K562 (cell line): ENCODE measurements around the gene TFF1. TPM values are rescaled to one million over a fixed set of nuclear protein-coding genes. Genes with fewer than 3 reads are reported as not detected.
A peak's percentile ranks its signal among the peaks of the same experiment; 100 is the strongest.

Experiments
- ATAC-seq: fragments of 200-7000 bp; cut with Tn5 transposase; 3 replicates; pipeline ENCODE4 v1.9.1; 2020; ENCODE audit warnings: moderate library complexity
- BruUV-seq: library from RNA; stranded (reverse); fragments of 400-500 nt; replicated peaks from 2 replicates; lab custom pipeline; 2021; lab: Mats Ljungman, UMichigan
- CTCF ChIA-PET: fragments of 300-600 bp; formaldehyde crosslinking; extraction: SDS; loops from one replicate; lab custom pipeline; 2021; ENCODE audit warnings: low intra/inter-chr PET ratio; lab: Yijun Ruan, JAX
- POLR2A ChIA-PET: fragments of 300-600, 350-650 bp; sonication (Branson Sonifier 250); formaldehyde crosslinking; extraction: SDS; loops from one replicate; lab custom pipeline; 2021; ENCODE audit warnings: antibody characterized with exemption, inconsistent platforms; lab: Yijun Ruan, JAX
- DNase-seq, 4 experiments: peaks; one replicate each; pipeline versions ENCODE4 v3.0.0 to v3.0.0-alpha.2; 2011 to 2018; ENCODE audit warnings: low spot score in 3 of 4, mixed read lengths in 3 of 4; ENCODE audit errors: extremely low read depth in 1 of 4
- FAIRE-seq: peaks from 2 replicates; lab custom pipeline; 2011; peaks lifted over from hg19 to GRCh38; lab: Jason Lieb, UNC
- H2AFZ ChIP-seq: 2 replicates; pipeline ENCODE4 v1.6.0; 2011; ENCODE audit warnings: low read depth, low read length, control low read depth, inconsistent platforms
- H3K27ac ChIP-seq: fragments of 200-600 bp; 3 replicates; pipeline ENCODE4 v1.8.0; 2011; ENCODE audit warnings: low read depth, mild to moderate bottlenecking, control low read depth, inconsistent platforms, low read length, moderate library complexity, mixed read lengths; ENCODE audit errors: extremely low read depth
- H3K27me3 ChIP-seq, 2 experiments: fragments of 300-600 bp in 1 of 2; 2 replicates in 1 of 2; 3 replicates in 1 of 2; pipeline versions ENCODE4 v1.6.0 to v1.8.0; 2011; ENCODE audit warnings: inconsistent platforms in 2 of 2, low read length in 2 of 2, mild to moderate bottlenecking in 1 of 2, mixed read lengths in 1 of 2, moderate library complexity in 1 of 2; ENCODE audit not compliant: control insufficient read depth in 2 of 2, insufficient read depth in 2 of 2
- H3K36me3 ChIP-seq: fragments of 300-600 bp; 3 replicates; pipeline ENCODE4 v1.8.0; 2011; ENCODE audit warnings: mild to moderate bottlenecking, low read length, inconsistent platforms; ENCODE audit not compliant: control insufficient read depth, insufficient read depth
- H3K4me1 ChIP-seq, 2 experiments: fragments of 200-600 bp in 1 of 2; replicated peaks in 1 of 2; 2 replicates in 1 of 2; 3 replicates in 1 of 2; pipeline versions ENCODE4 v1.5.1 to v1.8.0; 2011; ENCODE audit warnings: inconsistent platforms in 2 of 2, low read length in 2 of 2, mild to moderate bottlenecking in 1 of 2, mixed read lengths in 1 of 2, moderate library complexity in 1 of 2; ENCODE audit not compliant: control insufficient read depth in 2 of 2, insufficient read depth in 2 of 2
- H3K4me2 ChIP-seq: 2 replicates; pipeline ENCODE4 v1.6.1; 2011; ENCODE audit warnings: low read length, control low read depth, inconsistent platforms, mixed read lengths; ENCODE audit not compliant: insufficient read depth
- H3K4me3 ChIP-seq: fragments of 200-600 bp; sonication (generic), shearing (Covaris generic); 2 replicates; pipeline ENCODE4 v1.5.1; 2016; ENCODE audit warnings: control low read depth, inconsistent platforms
- H3K79me2 ChIP-seq: fragments of 200-600 bp; 3 replicates; pipeline ENCODE4 v1.8.0; 2011; ENCODE audit warnings: low read length, inconsistent platforms; ENCODE audit not compliant: control insufficient read depth, insufficient read depth
- H3K9ac ChIP-seq, 2 experiments: 2 replicates each; pipeline versions ENCODE4 v1.6.0 to v1.6.1; 2011; ENCODE audit warnings: low read depth in 2 of 2, low read length in 2 of 2, control low read depth in 1 of 2, inconsistent platforms in 1 of 2, mild to moderate bottlenecking in 1 of 2, mixed read lengths in 1 of 2; ENCODE audit not compliant: insufficient read depth in 1 of 2
- H3K9me1 ChIP-seq: one replicate; pipeline ENCODE4 v1.6.0; 2011; ENCODE audit warnings: inconsistent platforms, mild to moderate bottlenecking, low read length, moderate library complexity; ENCODE audit not compliant: control insufficient read depth, insufficient read depth
- H3K9me3 ChIP-seq: replicated peaks from 2 replicates; pipeline ENCODE4 v1.5.1; 2011; ENCODE audit warnings: low read depth, low read length, inconsistent platforms; ENCODE audit not compliant: control insufficient read depth, insufficient read depth
- H4K20me1 ChIP-seq: replicated peaks from 2 replicates; pipeline ENCODE4 v1.6.1; 2011; ENCODE audit warnings: low read length, inconsistent platforms, mixed read lengths; ENCODE audit not compliant: control insufficient read depth, insufficient read depth
- SP2 ChIP-seq: IDR thresholded peaks from 2 replicates; pipeline ENCODE4 v1.6.1; 2011; ENCODE audit warnings: mild to moderate bottlenecking, low read depth, low read length, moderate library complexity; ENCODE audit not compliant: poor library complexity, severe bottlenecking; ENCODE audit errors: extremely low read depth
- TEAD4 ChIP-seq, 2 experiments: sonication (generic) in 1 of 2; formaldehyde crosslinking in 1 of 2; IDR thresholded peaks; 2 replicates each; pipeline versions ENCODE4 v1.6.1 to v1.8.0; 2012 to 2022; ENCODE audit warnings: borderline replicate concordance in 1 of 2, inconsistent platforms in 1 of 2, low read length in 1 of 2, mild to moderate bottlenecking in 1 of 2, missing genetic modification reagents in 1 of 2
- WGBS: fragments of 100-300 bp; shearing (Covaris generic); methylation state at CpG from one replicate; pipeline ENCODE4 v1.1.6; 2016; ENCODE audit warnings: low coverage, mixed read lengths; ENCODE audit not compliant: insufficient coverage; ENCODE audit errors: missing lambda C conversion rate; 5-methylcytosine and 5-hydroxymethylcytosine counted together
- in situ Hi-C: fragments of 300-500 bp; cut with MboI; formaldehyde crosslinking; loops from 4 replicates; pipeline ENCODE4 v1.15.0; 2018; ENCODE audit warnings: inconsistent platforms, mixed read lengths
- intact Hi-C: fragments of 100-400 bp; cut with micrococcal nuclease; formaldehyde crosslinking; loops from 2 replicates; pipeline ENCODE4 v1.14.2; 2022
- polyA plus RNA-seq, 8 experiments: library from polyadenylated mRNA; depleted of rRNA in 4 of 8; stranded (reverse) in 5 of 8; unstranded in 3 of 8; fragments of >200 nt; fragmentation: Nextera tagmentation in 2 of 8; fragmentation: Illumina TruSeq in 1 of 8; extraction: Ambion mirVana in 2 of 8; extraction: Trizol in 1 of 8; gene quantifications; 2 replicates each; pipeline versions ENCODE4 v1.2.1 to v1.2.3, GENCODE V29; 2011 to 2014; ENCODE audit warnings: inconsistent platforms in 1 of 8, missing spikeins in 1 of 8
- total RNA-seq, 7 experiments: library from RNA; depleted of rRNA in 6 of 7; stranded (reverse); fragments of >200 nt in 6 of 7; fragmentation: Illumina TruSeq in 2 of 7; extraction: Trizol in 2 of 7; gene quantifications; 2 replicates each; pipeline versions ENCODE4 v1.2.1 to v1.2.3, GENCODE V29; 2011 to 2021; ENCODE audit warnings: low replicate concordance in 1 of 7
- TF ChIP-seq, protein P1 (sequence below), 2 experiments: fragments of 250-450 bp in 1 of 2; fragments of 450-650 bp in 1 of 2; sonication (Bioruptor Pico) in 1 of 2; IDR thresholded peaks; 2 replicates each; pipeline versions ENCODE4 v1.6.1 to v1.8.0; 2016 to 2021; ENCODE audit warnings: mild to moderate bottlenecking in 2 of 2, moderate library complexity in 2 of 2, missing compliant biosample characterization in 1 of 2, missing genetic modification characterization in 1 of 2
- TF ChIP-seq, protein P2 (sequence below), 3 experiments: fragments of 200-800 bp in 1 of 3; sonication (Bioruptor generic) in 1 of 3; sonication (generic) in 1 of 3; formaldehyde crosslinking in 1 of 3; IDR thresholded peaks; 2 replicates each; pipeline versions ENCODE4 v1.6.1 to v1.8.0; 2016 to 2022; ENCODE audit warnings: mild to moderate bottlenecking in 2 of 3, missing compliant biosample characterization in 2 of 3, missing genetic modification characterization in 2 of 3, missing genetic modification reagents in 1 of 3

The TFF1 gene
- total and polyA plus RNA-seq, 9 of the 15 experiments (the other 6 are each of a cell fraction or from before 2014, with no cell fraction given), result 0.31 TPM; not detected in 8

DNA sequence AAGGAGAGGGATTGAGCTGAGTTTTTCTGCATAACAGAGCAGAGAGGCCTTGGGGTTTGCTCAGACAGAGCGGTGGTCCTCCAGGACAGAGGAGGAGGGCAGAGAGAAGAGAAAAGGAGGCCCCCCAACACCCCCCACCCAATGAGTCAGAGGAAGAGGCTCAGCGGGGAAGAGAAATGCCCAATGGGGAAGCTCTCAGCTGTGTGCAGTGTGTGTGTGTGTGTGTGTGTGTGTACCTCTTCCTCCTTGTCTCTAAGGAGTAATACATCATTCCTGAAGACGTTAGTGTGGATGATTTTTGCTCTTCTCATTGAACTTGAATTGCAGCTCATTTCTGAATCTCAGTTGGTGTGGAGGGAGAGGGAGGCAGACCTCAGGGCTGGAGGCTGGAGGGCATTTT, 20.8 kb upstream of the TFF1 start:
- BruUV-seq, result no TSS peak
- no peaks in the 10 kb centered on the region for H3K36me3 ChIP-seq
- CTCF ChIA-PET, result no interaction called here

More for the DNA sequence above, 20.8 kb upstream of the TFF1 start:
- WGBS, result 4% methylated on average over 3 of the region's 3 CpGs
- DNase-seq (no peak), ATAC-seq (no peak), FAIRE-seq (no peak)
- H3K27me3 ChIP-seq, result peaks cover 12 to 39% of the 10 kb centered on the region in 2 experiments
- H3K4me2 ChIP-seq, result no peak overlapping the region
- H3K9me1 ChIP-seq, result no peaks in the 10 kb centered on the region
- no peak overlapping the region for H2AFZ ChIP-seq
- POLR2A ChIA-PET, result interaction anchor here (0.7 to 1.2 kb wide), 2 partner anchors 9 to 349 kb away, joined by 3 to 5 read pairs; no protein-coding TSS in a partner anchor
- H3K4me1 ChIP-seq, result peaks cover 13% of the 10 kb centered on the region in 2 experiments; a peak in 3 of 5 replicates
- no peak overlapping the region for H3K27ac ChIP-seq
- H3K9ac ChIP-seq, result no peak overlapping the region
- TF ChIP-seq SP2 (no peak), TEAD4 (IDR thresholded peaks at IDR 0.05; ENCODE audit: low read length) (no peak), TEAD4 (CRISPR knock-in tag; IDR thresholded peaks at IDR 0.05; ENCODE audit: borderline replicate concordance) (no peak)
- TF ChIP-seq, protein P1, sequence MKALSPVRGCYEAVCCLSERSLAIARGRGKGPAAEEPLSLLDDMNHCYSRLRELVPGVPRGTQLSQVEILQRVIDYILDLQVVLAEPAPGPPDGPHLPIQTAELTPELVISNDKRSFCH (CRISPR knock-in tag; IDR thresholded peaks at IDR 0.05), result no peak
- TF ChIP-seq, protein P1 (tag; IDR thresholded peaks at IDR 0.05), result no peak
- TF ChIP-seq, protein P2, sequence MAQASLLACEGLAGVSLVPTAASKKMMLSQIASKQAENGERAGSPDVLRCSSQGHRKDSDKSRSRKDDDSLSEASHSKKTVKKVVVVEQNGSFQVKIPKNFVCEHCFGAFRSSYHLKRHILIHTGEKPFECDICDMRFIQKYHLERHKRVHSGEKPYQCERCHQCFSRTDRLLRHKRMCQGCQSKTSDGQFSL (CRISPR knock-in tag; IDR thresholded peaks at IDR 0.05), result 0 out of 2 replicates have a peak, but pooled peaks have one; percentile 42
- TF ChIP-seq, protein P2 (tag; IDR thresholded peaks at IDR 0.05), result no peak
- intact Hi-C loops, result no loop called here
- H3K79me2 ChIP-seq, result no peaks in the 10 kb centered on the region
- H3K4me3 ChIP-seq, result no peak overlapping the region
- in situ Hi-C loops, result no loop called here
- no peaks in the 10 kb centered on the region for H4K20me1 ChIP-seq
- no peaks in the 10 kb centered on the region for H3K9me3 ChIP-seq
